PC-9 (cell line): ENCODE data around the gene GPR108. TPM values are rescaled to one million over a fixed set of nuclear protein-coding genes. Genes with fewer than 3 reads are reported as not detected.

ENCODE experiments used
- BruUV-seq: library from RNA; stranded (reverse); fragments of 400-500 nt; replicated peaks from 2 replicates; lab custom pipeline; 2021; lab: Mats Ljungman, UMichigan
- CTCF ChIA-PET: fragments of 300-600 bp; sonication (Branson Sonifier 250); formaldehyde crosslinking; loops from one replicate; lab custom pipeline; 2022; ENCODE audit warnings: antibody characterized with exemption; lab: Charles Lee
- POLR2A ChIA-PET: fragments of 300-600 bp; sonication (Branson Sonifier 250); formaldehyde crosslinking; loops from one replicate; lab custom pipeline; 2022; ENCODE audit warnings: antibody characterized with exemption; ENCODE audit not compliant: unreplicated experiment; lab: Charles Lee
- DNase-seq, 2 experiments: peaks; one replicate each; pipeline versions ENCODE4 v3.0.0 to v3.0.0-alpha.2; 2015 to 2022; ENCODE audit warnings: mixed read lengths in 1 of 2
- H2AFZ ChIP-seq: fragments of 200-600 bp; sonication (generic); 2 replicates; pipeline ENCODE4 v1.8.1; 2017; ENCODE audit warnings: antibody characterized with exemption
- H3F3A ChIP-seq: fragments of 200-600 bp; sonication (generic); 2 replicates; pipeline ENCODE4 v1.8.1; 2017; ENCODE audit warnings: antibody characterized with exemption, mild to moderate bottlenecking, low read depth; ENCODE audit not compliant: insufficient read depth
- H3K27ac ChIP-seq: fragments of 200-600 bp; sonication (generic); 2 replicates; pipeline ENCODE4 v1.6.1; 2016; ENCODE audit warnings: mixed run types
- H3K27me3 ChIP-seq: fragments of 200-600 bp; sonication (generic); 2 replicates; pipeline ENCODE4 v1.6.1; 2016; ENCODE audit warnings: low read depth, mixed run types; ENCODE audit not compliant: insufficient read depth
- H3K36me3 ChIP-seq: fragments of 200-600 bp; sonication (generic); 2 replicates; pipeline ENCODE4 v1.6.1; 2016; ENCODE audit warnings: low read depth, mixed run types
- H3K4me1 ChIP-seq: fragments of 200-600 bp; sonication (generic); replicated peaks from 2 replicates; pipeline ENCODE4 v1.6.1; 2016; ENCODE audit warnings: mixed run types; ENCODE audit not compliant: insufficient read depth
- H3K4me2 ChIP-seq: fragments of 200-600 bp; sonication (generic); 2 replicates; pipeline ENCODE4 v1.6.1; 2017; ENCODE audit warnings: mixed run types
- H3K4me3 ChIP-seq: fragments of 200-600 bp; sonication (generic); 2 replicates; pipeline ENCODE4 v1.6.1; 2016; ENCODE audit warnings: mixed run types
- H3K79me2 ChIP-seq: fragments of 200-600 bp; sonication (generic); 2 replicates; pipeline ENCODE4 v1.6.1; 2017; ENCODE audit warnings: low read depth, mixed run types
- H3K9me2 ChIP-seq: fragments of 200-600 bp; sonication (generic); 2 replicates; pipeline ENCODE4 v1.8.1; 2017; ENCODE audit warnings: mild to moderate bottlenecking; ENCODE audit not compliant: insufficient read depth
- H3K9me3 ChIP-seq: fragments of 200-600 bp; sonication (generic); 2 replicates; pipeline ENCODE4 v1.8.1; 2016; ENCODE audit warnings: low read depth; ENCODE audit not compliant: insufficient read depth
- H4K20me1 ChIP-seq: fragments of 200-600 bp; sonication (generic); 2 replicates; pipeline ENCODE4 v1.8.1; 2017; ENCODE audit not compliant: insufficient read depth
- EZH2 ChIP-seq: fragments of 200-600 bp; sonication (generic); IDR thresholded peaks from 2 replicates; pipeline ENCODE4 v1.8.0; 2017; ENCODE audit warnings: antibody characterized with exemption, low read depth
- intact Hi-C: fragments of 100-400 bp; cut with micrococcal nuclease; formaldehyde crosslinking; loops from one replicate; pipeline ENCODE4 v1.10.0; 2022; ENCODE audit not compliant: unreplicated experiment
- total RNA-seq: library from RNA; stranded (reverse); gene quantifications from 2 replicates; pipeline ENCODE4 v1.2.3, GENCODE V29; 2021
- TF ChIP-seq, protein P1 (sequence below): fragments of 200-600 bp; sonication (generic); conservative IDR thresholded peaks from 2 replicates; pipeline ENCODE4 v1.6.1; 2017; ENCODE audit warnings: mixed run types, antibody characterized with exemption, mild to moderate bottlenecking, moderate library complexity

GPR108 gene
- total RNA-seq, 1 experiment from 2014 or later, result 66.8 TPM

DNA sequence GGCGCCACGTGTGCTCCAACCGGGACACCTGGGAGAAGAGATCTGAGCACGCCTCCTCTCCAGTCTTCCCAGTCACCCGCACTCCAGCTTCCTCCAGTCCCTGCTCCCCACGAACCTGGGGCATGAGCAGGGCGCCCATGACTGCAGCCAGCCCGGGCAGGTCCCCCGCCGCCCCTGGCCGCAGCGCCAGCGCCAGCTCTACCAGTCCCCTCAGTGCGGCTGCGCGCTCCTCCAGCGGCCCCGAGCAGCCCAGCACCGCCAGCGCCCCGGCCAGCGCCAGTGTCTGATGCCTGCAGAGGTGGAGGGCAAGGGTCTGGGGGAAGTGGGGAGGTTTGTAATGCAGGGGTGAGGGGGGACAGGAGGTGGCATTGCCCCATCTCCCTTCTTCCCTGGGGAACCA lies 16.8 kb upstream of the GPR108 start:
- intact Hi-C loops, result no loop called here
- Histone ChIP-seq H3K79me2 (no peaks in the 10 kb centered on the region), H3F3A (peaks cover 59% of the 10 kb centered on the region), H3K4me2 (no peak overlapping the region), H3K36me3 (no peaks in the 10 kb centered on the region; the same call in 1 of the 2 replicates), H3K27me3 (no peaks in the 10 kb centered on the region), H3K4me1 (no peaks in the 10 kb centered on the region), H3K27ac (no peak overlapping the region), H4K20me1 (peaks cover 4% of the 10 kb centered on the region; the same call in 1 of the 2 replicates), H2AFZ (no peak overlapping the region), H3K4me3 (no peak overlapping the region), H3K9me2 (no peaks in the 10 kb centered on the region), H3K9me3 (no peaks in the 10 kb centered on the region)
- DNase-seq, result no peak
- ChIA-PET POLR2A (interaction anchor here (0.7 kb wide), 1 partner anchor 982 kb away, joined by 3 read pairs; no protein-coding TSS in a partner anchor), CTCF (no interaction called here)
- BruUV-seq, result no TSS peak
- no peak for TF ChIP-seq EZH2
- TF ChIP-seq, protein P1, sequence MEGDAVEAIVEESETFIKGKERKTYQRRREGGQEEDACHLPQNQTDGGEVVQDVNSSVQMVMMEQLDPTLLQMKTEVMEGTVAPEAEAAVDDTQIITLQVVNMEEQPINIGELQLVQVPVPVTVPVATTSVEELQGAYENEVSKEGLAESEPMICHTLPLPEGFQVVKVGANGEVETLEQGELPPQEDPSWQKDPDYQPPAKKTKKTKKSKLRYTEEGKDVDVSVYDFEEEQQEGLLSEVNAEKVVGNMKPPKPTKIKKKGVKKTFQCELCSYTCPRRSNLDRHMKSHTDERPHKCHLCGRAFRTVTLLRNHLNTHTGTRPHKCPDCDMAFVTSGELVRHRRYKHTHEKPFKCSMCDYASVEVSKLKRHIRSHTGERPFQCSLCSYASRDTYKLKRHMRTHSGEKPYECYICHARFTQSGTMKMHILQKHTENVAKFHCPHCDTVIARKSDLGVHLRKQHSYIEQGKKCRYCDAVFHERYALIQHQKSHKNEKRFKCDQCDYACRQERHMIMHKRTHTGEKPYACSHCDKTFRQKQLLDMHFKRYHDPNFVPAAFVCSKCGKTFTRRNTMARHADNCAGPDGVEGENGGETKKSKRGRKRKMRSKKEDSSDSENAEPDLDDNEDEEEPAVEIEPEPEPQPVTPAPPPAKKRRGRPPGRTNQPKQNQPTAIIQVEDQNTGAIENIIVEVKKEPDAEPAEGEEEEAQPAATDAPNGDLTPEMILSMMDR, result no peak

DNA sequence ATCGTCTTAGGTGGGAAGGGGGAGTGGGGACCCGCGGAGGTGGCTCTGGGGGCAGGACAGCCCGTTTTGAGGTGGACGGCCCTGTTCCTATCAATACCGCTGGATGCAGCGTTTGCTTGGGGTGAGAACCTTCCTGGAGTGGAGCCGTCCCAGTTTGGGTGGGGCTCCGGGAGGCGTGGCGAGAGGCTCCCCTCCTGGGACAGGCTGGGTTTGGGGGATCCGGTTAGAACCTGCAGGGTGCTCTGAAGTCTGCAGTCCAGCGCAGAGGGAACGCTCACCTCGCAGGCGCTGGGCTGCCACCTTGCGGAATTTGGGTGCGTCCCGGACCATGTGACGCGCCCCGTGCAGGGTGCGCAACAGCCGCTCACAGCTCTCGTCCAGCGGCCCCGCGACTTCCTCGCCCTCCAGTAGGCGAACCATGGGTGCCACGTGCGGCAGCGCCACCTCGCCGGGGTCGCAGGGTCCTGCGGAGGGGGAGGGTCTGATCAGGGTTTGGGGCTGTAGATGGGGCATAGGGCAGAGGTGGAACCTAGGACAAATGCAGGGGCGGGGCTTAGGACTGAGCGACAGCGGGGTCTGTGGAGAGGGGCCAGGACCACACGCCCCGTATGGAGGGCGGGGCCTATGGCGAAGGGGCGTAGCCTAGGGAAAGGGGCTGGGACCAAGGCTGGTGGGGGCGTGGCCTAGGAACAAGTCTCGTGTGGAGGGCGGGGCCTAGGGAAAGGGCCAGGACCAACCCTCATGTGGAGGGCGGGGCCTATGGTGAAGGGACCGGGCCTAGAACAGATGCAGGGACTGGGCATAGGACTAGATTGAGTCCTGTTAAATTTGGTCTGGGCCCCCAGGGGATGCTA lies 16.0 kb upstream of the GPR108 start:
- Histone ChIP-seq H3K27ac (no peak overlapping the region), H3K4me1 (0 out of 2 replicates have a peak, but pooled peaks cover under 1% of the 10 kb centered on the region), H3K4me3 (no peak overlapping the region), H3K79me2 (no peaks in the 10 kb centered on the region), H3K27me3 (no peaks in the 10 kb centered on the region), H3K9me2 (no peaks in the 10 kb centered on the region), H2AFZ (no peak overlapping the region), H4K20me1 (peaks cover 4% of the 10 kb centered on the region; the same call in 1 of the 2 replicates), H3K4me2 (no peak overlapping the region), H3K9me3 (no peaks in the 10 kb centered on the region), H3K36me3 (0 out of 2 replicates have a peak, but pooled peaks cover 4% of the 10 kb centered on the region), H3F3A (peaks cover 67% of the 10 kb centered on the region)
- DNase-seq, result peak in 1 of 2 experiments; percentile 37
- ChIA-PET POLR2A (interaction anchor here (0.7 kb wide), 1 partner anchor 981 kb away, joined by 3 read pairs; no protein-coding TSS in a partner anchor), CTCF (no interaction called here)
- TF ChIP-seq, protein P1, result no peak
- TF ChIP-seq EZH2, result no peak
- no TSS peak for BruUV-seq
- intact Hi-C loops, result no loop called here

DNA sequence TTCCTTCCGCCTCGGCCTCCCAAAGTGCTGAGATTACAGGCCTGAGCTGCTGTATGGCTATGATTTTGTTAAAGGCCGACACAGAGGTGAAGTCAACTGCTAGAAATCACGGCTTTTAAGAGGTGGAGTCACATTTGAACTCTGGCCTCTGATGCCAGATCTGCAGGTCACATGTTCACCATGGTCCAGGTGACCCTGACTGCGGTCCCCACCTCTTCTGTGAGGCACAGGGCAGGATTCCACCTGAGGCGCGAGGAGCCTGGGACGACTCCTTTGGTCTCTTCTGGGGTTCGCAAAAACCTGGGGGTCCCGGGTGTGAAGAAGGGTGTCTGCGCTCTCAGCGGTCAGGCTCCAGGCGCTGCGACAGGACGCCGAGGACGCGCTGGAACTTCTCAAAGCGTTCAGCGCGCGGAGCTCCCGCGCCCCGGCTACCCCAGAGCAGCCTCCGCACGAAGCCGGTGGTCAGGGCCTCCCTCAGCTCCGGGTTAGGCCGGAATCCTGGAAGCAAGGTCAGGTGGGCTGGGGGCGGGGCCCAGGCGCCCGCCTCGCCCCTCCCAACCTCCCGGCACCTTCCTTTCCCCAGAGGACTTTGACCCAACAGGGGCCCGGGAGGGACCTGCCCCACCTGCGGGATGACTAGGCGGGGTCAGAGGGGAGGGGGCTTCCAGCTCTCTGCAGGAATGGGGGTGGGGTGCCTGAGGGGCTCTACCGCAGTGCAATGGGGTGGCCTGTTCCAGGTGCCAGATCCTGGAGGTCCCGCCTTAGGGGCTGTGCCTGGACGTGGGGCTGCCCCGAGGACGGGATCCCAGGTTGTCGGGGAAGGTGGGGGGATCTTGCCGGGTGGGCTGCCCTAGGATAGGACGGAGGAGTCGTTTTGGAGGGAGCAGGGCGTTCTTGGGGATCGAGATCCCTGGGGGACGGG lies 15.1 kb upstream of the GPR108 start:
- no peaks in the 10 kb centered on the region for H3K27me3 ChIP-seq
- CTCF ChIA-PET, result no interaction called here
- 0 out of 2 replicates have a peak, but pooled peaks cover 9% of the 10 kb centered on the region for H3K36me3 ChIP-seq
- peaks cover 70% of the 10 kb centered on the region for H3F3A ChIP-seq
- H2AFZ ChIP-seq, result no peak overlapping the region
- H3K4me3 ChIP-seq, result no peak overlapping the region
- H3K4me2 ChIP-seq, result no peak overlapping the region
- no TSS peak for BruUV-seq
- no peaks in the 10 kb centered on the region for H3K79me2 ChIP-seq
- intact Hi-C loops, result no loop called here
- H3K27ac ChIP-seq, result no peak overlapping the region
- POLR2A ChIA-PET, result no interaction called here
- H4K20me1 ChIP-seq, result peaks cover 4% of the 10 kb centered on the region; the same call in 1 of the 2 replicates
- no peak for TF ChIP-seq EZH2
- TF ChIP-seq, protein P1, result no peak
- H3K9me3 ChIP-seq, result no peaks in the 10 kb centered on the region
- H3K4me1 ChIP-seq, result 0 out of 2 replicates have a peak, but pooled peaks cover 5% of the 10 kb centered on the region
- no peak for DNase-seq
- no peaks in the 10 kb centered on the region for H3K9me2 ChIP-seq
